A549 (cell line): Measurements from ENCODE around the gene CACNA1D. TPM values are rescaled to one million over a fixed set of nuclear protein-coding genes. Genes with fewer than 3 reads are reported as not detected.

Source experiments
- ATAC-seq, 2 experiments: fragments of 200-7000 bp in 1 of 2; fragments of >200 bp in 1 of 2; cut with Nextera tagmentation in 1 of 2; cut with Tn5 transposase in 1 of 2; 3 replicates each; pipeline versions ENCODE4 v1.8.0 to v1.9.1; 2018 to 2020; ENCODE audit warnings: mild to moderate bottlenecking in 1 of 2, moderate library complexity in 1 of 2
- CTCF ChIA-PET: fragments of 300-600 bp; sonication (Branson Sonifier 250); formaldehyde crosslinking; extraction: SDS; loops from one replicate; lab custom pipeline; 2021; ENCODE audit warnings: antibody characterized with exemption, inconsistent platforms; lab: Yijun Ruan, JAX
- POLR2A ChIA-PET: fragments of 350-600 bp; formaldehyde crosslinking; extraction: SDS; loops from one replicate; lab custom pipeline; 2021; ENCODE audit warnings: antibody characterized with exemption, inconsistent platforms; lab: Yijun Ruan, JAX
- DNase-seq, 2 experiments: peaks; one replicate each; pipeline versions ENCODE4 v3.0.0 to v3.0.0-alpha.2; 2011 to 2016; ENCODE audit warnings: low read depth in 1 of 2, low spot score in 1 of 2
- FAIRE-seq: peaks from 2 replicates; lab custom pipeline; 2011; peaks lifted over from hg19 to GRCh38; lab: Jason Lieb, UNC
- H3K27ac ChIP-seq, 2 experiments: fragments of >200 bp; sonication (Bioruptor Twin); formaldehyde crosslinking; 3 replicates each; pipeline ENCODE4 v1.5.1; 2016 to 2017
- H3K4me1 ChIP-seq: fragments of >200 bp; sonication (Bioruptor Twin); formaldehyde crosslinking; 3 replicates; pipeline ENCODE4 v1.6.1; 2016
- H3K4me2 ChIP-seq: fragments of >200 bp; sonication (Bioruptor Twin); formaldehyde crosslinking; 3 replicates; pipeline ENCODE4 v1.6.1; 2016
- H3K4me3 ChIP-seq: fragments of >200 bp; sonication (Bioruptor Twin); formaldehyde crosslinking; 3 replicates; pipeline ENCODE4 v1.5.1; 2016
- H3K9me3 ChIP-seq: fragments of >200 bp; sonication (Bioruptor Twin); formaldehyde crosslinking; 3 replicates; pipeline ENCODE4 v1.6.1; 2016
- BHLHE40 ChIP-seq: IDR thresholded peaks from 2 replicates; pipeline ENCODE4 v1.6.1; 2012; ENCODE audit warnings: low read depth, low read length, inconsistent platforms
- CTCF ChIP-seq: fragments of >200 bp; sonication (Bioruptor Twin); formaldehyde crosslinking; IDR thresholded peaks from 3 replicates; pipeline ENCODE4 v1.5.1; 2016
- ESRRA ChIP-seq: fragments of 150-350 bp; IDR thresholded peaks from 2 replicates; pipeline ENCODE4 v1.6.1; 2014; ENCODE audit warnings: mild to moderate bottlenecking, low read length, borderline replicate concordance
- FOSL2 ChIP-seq, 2 experiments: fragments of 450-650 bp in 1 of 2; fragments of >200 bp in 1 of 2; sonication (Bioruptor Twin) in 1 of 2; formaldehyde crosslinking; IDR thresholded peaks; 2 replicates each; pipeline versions ENCODE4 v1.5.0 to v1.6.1; 2016 to 2020; ENCODE audit warnings: mild to moderate bottlenecking in 1 of 2, moderate library complexity in 1 of 2
- GATA3 ChIP-seq: IDR thresholded peaks from 2 replicates; pipeline ENCODE4 v1.6.1; 2012; ENCODE audit warnings: borderline replicate concordance
- JUN ChIP-seq, 2 experiments: fragments of >200 bp; sonication (Bioruptor Twin); formaldehyde crosslinking; IDR thresholded peaks; 2 replicates in 1 of 2; 3 replicates in 1 of 2; pipeline ENCODE4 v1.6.1; 2016 to 2017
- KDM1A ChIP-seq: fragments of 200-600 bp; sonication (generic); IDR thresholded peaks from 2 replicates; pipeline ENCODE4 v1.6.1; 2016; ENCODE audit warnings: low read depth, mild to moderate bottlenecking
- NFE2L2 ChIP-seq: fragments of 150-350 bp; conservative IDR thresholded peaks from 2 replicates; pipeline ENCODE4 v1.6.1; 2014; ENCODE audit warnings: low read length
- NR3C1 ChIP-seq: fragments of >200 bp; sonication (Bioruptor Twin); formaldehyde crosslinking; IDR thresholded peaks from 3 replicates; pipeline ENCODE4 v1.6.1; 2017
- PHF8 ChIP-seq: fragments of 200-600 bp; sonication (generic); IDR thresholded peaks from 2 replicates; pipeline ENCODE4 v1.6.1; 2016; ENCODE audit warnings: low read depth, mild to moderate bottlenecking, antibody characterized with exemption, moderate library complexity, borderline replicate concordance
- POLR2AphosphoS2 ChIP-seq: conservative IDR thresholded peaks from 2 replicates; pipeline ENCODE4 v1.6.1; 2012; ENCODE audit warnings: low read length, improper control_type of control experiment, inconsistent platforms
- RCOR1 ChIP-seq: fragments of 150-350 bp; IDR thresholded peaks from 2 replicates; pipeline ENCODE4 v1.6.1; 2014; ENCODE audit warnings: antibody characterized with exemption, low read length, low read depth
- REST ChIP-seq: fragments of 200-600 bp; sonication (generic); IDR thresholded peaks from 2 replicates; pipeline ENCODE4 v1.6.1; 2016; ENCODE audit warnings: antibody characterized with exemption, mild to moderate bottlenecking, moderate library complexity
- RFX5 ChIP-seq: fragments of 450-650 bp; IDR thresholded peaks from 2 replicates; pipeline ENCODE4 v1.7.1; 2014; ENCODE audit warnings: antibody characterized with exemption, mild to moderate bottlenecking, moderate library complexity
- SMC3 ChIP-seq: fragments of >200 bp; sonication (Bioruptor Twin); formaldehyde crosslinking; IDR thresholded peaks from 3 replicates; pipeline ENCODE4 v1.6.1; 2018; ENCODE audit warnings: inconsistent platforms
- TFCP2L1 ChIP-seq: fragments of 250-450 bp; sonication (Bioruptor Pico); IDR thresholded peaks from 2 replicates; pipeline ENCODE4 v1.5.0; 2021; ENCODE audit warnings: mild to moderate bottlenecking
- ZFP36 ChIP-seq: fragments of 450-650 bp; IDR thresholded peaks from 2 replicates; pipeline ENCODE4 v1.6.1; 2014; ENCODE audit warnings: borderline replicate concordance; ENCODE audit not compliant: partially characterized antibody
- WGBS: methylation state at CpG from one replicate; pipeline ENCODE4 v1.1.6; 2017; ENCODE audit errors: missing lambda C conversion rate; 5-methylcytosine and 5-hydroxymethylcytosine counted together
- polyA plus RNA-seq, 4 experiments: library from polyadenylated mRNA; depleted of rRNA in 3 of 4; stranded (reverse); fragments of >200 nt; fragmentation: RNase III in 1 of 4; extraction: RNeasy Plus Mini Kit Qiagen cat#74134 plus additional on column Dnase treatment in 1 of 4; gene quantifications; 2 replicates in 3 of 4; 3 replicates in 1 of 4; pipeline ENCODE4 v1.2.3, GENCODE V29; 2011 to 2017
- TF ChIP-seq, protein P1 (sequence below): fragments of 250-450 bp; sonication (Bioruptor Pico); IDR thresholded peaks from 2 replicates; pipeline ENCODE4 v1.5.0; 2020; ENCODE audit warnings: low read depth, mild to moderate bottlenecking, moderate library complexity
- TF ChIP-seq, protein P2 (sequence below): IDR thresholded peaks from 2 replicates; pipeline ENCODE4 v1.6.1; 2012; ENCODE audit warnings: low read depth, borderline replicate concordance

The CACNA1D gene
- polyA plus RNA-seq, 2 of the 4 experiments (the other 2 are of a cell fraction), result 1.1 to 10.7 TPM

DNA sequence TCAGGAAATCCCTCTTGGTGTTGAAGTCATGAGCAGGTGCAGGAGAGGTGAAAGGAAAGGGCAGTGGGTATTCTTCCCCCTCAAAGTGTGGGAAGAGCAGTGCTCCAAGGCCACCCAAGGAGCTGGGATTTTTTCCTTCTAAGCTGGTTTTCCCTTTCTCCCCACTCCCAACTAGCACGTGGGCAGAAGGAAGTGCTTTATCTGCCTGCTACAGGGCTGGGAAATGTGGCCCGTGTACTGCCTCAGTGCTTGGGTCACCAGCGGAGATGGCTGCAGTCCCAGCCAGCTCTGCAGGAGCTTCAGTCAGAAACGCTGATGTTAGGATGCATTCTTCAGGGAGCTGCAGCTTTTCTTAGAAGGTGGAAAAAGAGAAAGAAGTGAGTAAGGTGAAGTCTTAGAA lies 99.2 kb downstream of the CACNA1D start:
- Histone ChIP-seq H3K9me3 (no peaks in the 10 kb centered on the region), H3K4me3 (no peak overlapping the region)
- CTCF ChIA-PET, result interaction anchor here (0.7 to 0.8 kb wide), 2 partner anchors 9 to 86 kb away, joined by 3 to 4 read pairs; no protein-coding TSS in a partner anchor
- no peak for TF ChIP-seq TFCP2L1 (CRISPR knock-in tag)
- no peak for TF ChIP-seq GATA3
- TF ChIP-seq ESRRA, result no peak
- TF ChIP-seq, protein P1, sequence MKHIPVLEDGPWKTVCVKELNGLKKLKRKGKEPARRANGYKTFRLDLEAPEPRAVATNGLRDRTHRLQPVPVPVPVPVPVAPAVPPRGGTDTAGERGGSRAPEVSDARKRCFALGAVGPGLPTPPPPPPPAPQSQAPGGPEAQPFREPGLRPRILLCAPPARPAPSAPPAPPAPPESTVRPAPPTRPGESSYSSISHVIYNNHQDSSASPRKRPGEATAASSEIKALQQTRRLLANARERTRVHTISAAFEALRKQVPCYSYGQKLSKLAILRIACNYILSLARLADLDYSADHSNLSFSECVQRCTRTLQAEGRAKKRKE (CRISPR knock-in tag), result no peak
- no peak for TF ChIP-seq RCOR1
- no peak for TF ChIP-seq KDM1A
- TF ChIP-seq ZFP36, result no peak
- no peak for TF ChIP-seq SMC3
- TF ChIP-seq RFX5, result no peak
- no peak for TF ChIP-seq REST
- TF ChIP-seq BHLHE40, result no peak
- TF ChIP-seq PHF8, result no peak
- TF ChIP-seq JUN (IDR thresholded peaks at IDR 0.05), result no peak
- TF ChIP-seq POLR2AphosphoS2, result no peak
- TF ChIP-seq, protein P2, sequence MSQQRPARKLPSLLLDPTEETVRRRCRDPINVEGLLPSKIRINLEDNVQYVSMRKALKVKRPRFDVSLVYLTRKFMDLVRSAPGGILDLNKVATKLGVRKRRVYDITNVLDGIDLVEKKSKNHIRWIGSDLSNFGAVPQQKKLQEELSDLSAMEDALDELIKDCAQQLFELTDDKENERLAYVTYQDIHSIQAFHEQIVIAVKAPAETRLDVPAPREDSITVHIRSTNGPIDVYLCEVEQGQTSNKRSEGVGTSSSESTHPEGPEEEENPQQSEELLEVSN, result no peak
- TF ChIP-seq NR3C1, result no peak
- TF ChIP-seq CTCF, result no peak
- TF ChIP-seq, all 56 proteins: peak for 0
- Histone ChIP-seq H3K27ac (no peak overlapping the region), H3K4me2 (no peak overlapping the region), H3K4me1 (peaks cover under 1% of the 10 kb centered on the region; the same call in 1 of the 3 replicates)
- FAIRE-seq (no peak), ATAC-seq (no peak), DNase-seq (no peak)
- WGBS, result 59% methylated on average over 4 of the region's 4 CpGs
- POLR2A ChIA-PET, result no interaction called here

DNA sequence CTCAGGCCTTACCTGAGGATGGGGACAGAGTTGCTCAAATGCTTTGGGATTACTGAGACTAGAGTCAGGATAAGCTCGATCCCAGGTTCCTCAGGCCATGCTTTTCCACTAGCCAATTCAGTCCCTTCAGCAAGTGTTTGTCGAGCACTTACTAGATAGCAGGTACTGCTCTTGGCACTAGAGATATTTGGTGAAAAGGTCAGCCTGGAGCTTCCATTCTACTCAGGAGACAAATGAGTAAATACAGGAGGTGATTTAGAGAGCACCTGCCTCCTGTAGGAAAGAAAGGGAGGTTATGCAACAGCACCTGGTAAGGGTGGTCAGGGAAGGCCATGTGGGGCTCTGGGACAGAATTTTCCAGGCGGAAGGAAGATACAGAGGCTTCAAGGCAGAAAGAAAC lies 99.9 kb downstream of the CACNA1D start:
- ChIA-PET POLR2A (no interaction called here), CTCF (interaction anchor here (0.7 kb wide), 1 partner anchor 87 kb away, joined by 4 read pairs; no protein-coding TSS in a partner anchor)
- no peak overlapping the region for H3K27ac ChIP-seq
- no peak overlapping the region for H3K4me2 ChIP-seq
- FAIRE-seq, result no peak
- no peaks in the 10 kb centered on the region for H3K4me1 ChIP-seq
- ATAC-seq, result no peak
- no peaks in the 10 kb centered on the region for H3K9me3 ChIP-seq
- H3K4me3 ChIP-seq, result no peak overlapping the region
- TF ChIP-seq FOSL2 (IDR thresholded peaks at IDR 0.05) (no peak), FOSL2 (CRISPR knock-in tag; IDR thresholded peaks at IDR 0.05) (no peak), ESRRA (no peak), NFE2L2 (no peak)
- TF ChIP-seq, all 56 proteins: peak for 0
- WGBS, result 73% methylated on average over 3 of the region's 3 CpGs
- DNase-seq, result no peak
